Astrocyte of the cerebellum (primary cell): Measurements from ENCODE around the gene CARS1.

Source experiments
- DNase-seq: peaks from one replicate; pipeline ENCODE4 v3.0.0-alpha.2; 2011; ENCODE audit warnings: low read depth
- H3K4me3 ChIP-seq: 2 replicates; pipeline ENCODE4 v1.5.1; 2011; ENCODE audit warnings: mild to moderate bottlenecking, low read depth, low read length, moderate library complexity
- in situ Hi-C: cut with HindIII; loops from 2 replicates; pipeline ENCODE4 v1.10.0; 2017; ENCODE audit warnings: low sequenced_read_pairs
- TF ChIP-seq, protein P1 (sequence below): IDR thresholded peaks from 2 replicates; pipeline ENCODE4 v1.5.1; 2012; ENCODE audit warnings: low read length, low read depth, moderate library complexity, mild to moderate bottlenecking; ENCODE audit errors: missing control alignments

CARS1 gene

GRCh38 chr11:2976294-2977063, 80.7 kb downstream of the CARS1 start:
- TF ChIP-seq, protein P1, sequence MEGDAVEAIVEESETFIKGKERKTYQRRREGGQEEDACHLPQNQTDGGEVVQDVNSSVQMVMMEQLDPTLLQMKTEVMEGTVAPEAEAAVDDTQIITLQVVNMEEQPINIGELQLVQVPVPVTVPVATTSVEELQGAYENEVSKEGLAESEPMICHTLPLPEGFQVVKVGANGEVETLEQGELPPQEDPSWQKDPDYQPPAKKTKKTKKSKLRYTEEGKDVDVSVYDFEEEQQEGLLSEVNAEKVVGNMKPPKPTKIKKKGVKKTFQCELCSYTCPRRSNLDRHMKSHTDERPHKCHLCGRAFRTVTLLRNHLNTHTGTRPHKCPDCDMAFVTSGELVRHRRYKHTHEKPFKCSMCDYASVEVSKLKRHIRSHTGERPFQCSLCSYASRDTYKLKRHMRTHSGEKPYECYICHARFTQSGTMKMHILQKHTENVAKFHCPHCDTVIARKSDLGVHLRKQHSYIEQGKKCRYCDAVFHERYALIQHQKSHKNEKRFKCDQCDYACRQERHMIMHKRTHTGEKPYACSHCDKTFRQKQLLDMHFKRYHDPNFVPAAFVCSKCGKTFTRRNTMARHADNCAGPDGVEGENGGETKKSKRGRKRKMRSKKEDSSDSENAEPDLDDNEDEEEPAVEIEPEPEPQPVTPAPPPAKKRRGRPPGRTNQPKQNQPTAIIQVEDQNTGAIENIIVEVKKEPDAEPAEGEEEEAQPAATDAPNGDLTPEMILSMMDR = no peak
- H3K4me3 ChIP-seq = no peak overlapping the region
- in situ Hi-C loops = no loop called here
- no peak for DNase-seq

DNA sequence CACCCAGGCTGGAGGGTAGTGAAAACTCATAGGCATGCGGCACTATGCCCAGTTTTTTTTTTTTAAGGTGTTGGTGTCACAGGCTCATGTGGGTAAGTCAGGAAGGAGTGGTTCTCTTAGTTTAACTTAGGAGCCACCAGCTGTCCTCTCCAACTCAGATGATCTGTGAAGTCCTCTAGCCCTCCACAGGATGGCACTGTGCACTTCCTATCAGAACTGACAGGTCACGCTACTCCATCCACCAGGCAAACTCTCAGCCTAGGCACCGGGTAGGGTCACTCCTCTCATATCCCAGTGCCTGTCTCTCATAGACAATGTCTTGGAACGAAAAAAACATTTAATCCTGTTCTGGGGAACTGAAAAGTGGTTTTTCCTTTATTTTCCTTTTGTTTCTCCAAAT, 81.6 kb downstream of the CARS1 start:
- H3K4me3 ChIP-seq = no peak overlapping the region
- TF ChIP-seq, protein P1 = peak; percentile 66
- no peak for DNase-seq
- in situ Hi-C loops = no loop called here

GRCh38 chr11:2974272-2974671, 83.0 kb downstream of the CARS1 start:
- TF ChIP-seq, protein P1 = no peak
- no peak overlapping the region for H3K4me3 ChIP-seq
- DNase-seq = no peak
- in situ Hi-C loops = no loop called here

- TF ChIP-seq, protein P1 = no peak
- in situ Hi-C loops = no loop called here
- no peak for DNase-seq
- H3K4me3 ChIP-seq = no peak overlapping the region
These were observed 88.8 kb downstream of the CARS1 start for GRCh38 chr11:2968341-2968900.

- in situ Hi-C loops = no loop called here
- no peak for DNase-seq
- TF ChIP-seq, protein P1 = no peak
- H3K4me3 ChIP-seq = no peak overlapping the region
These were observed 92.4 kb downstream of the CARS1 start for GRCh38 chr11:2964782-2965181.

- H3K4me3 ChIP-seq = no peak overlapping the region
- no peak for DNase-seq
- TF ChIP-seq, protein P1 = no peak
- in situ Hi-C loops = no loop called here
These were observed 93.5 kb downstream of the CARS1 start for GRCh38 chr11:2963761-2964160.
